ENCODE results near the gene MPHOSPH9.
"Not testable (repeated sequence)": the region's sequence is repeated elsewhere in the genome, so short reads cannot be mapped to it uniquely, and the experiment has no call there.

Gene MPHOSPH9

DNA sequence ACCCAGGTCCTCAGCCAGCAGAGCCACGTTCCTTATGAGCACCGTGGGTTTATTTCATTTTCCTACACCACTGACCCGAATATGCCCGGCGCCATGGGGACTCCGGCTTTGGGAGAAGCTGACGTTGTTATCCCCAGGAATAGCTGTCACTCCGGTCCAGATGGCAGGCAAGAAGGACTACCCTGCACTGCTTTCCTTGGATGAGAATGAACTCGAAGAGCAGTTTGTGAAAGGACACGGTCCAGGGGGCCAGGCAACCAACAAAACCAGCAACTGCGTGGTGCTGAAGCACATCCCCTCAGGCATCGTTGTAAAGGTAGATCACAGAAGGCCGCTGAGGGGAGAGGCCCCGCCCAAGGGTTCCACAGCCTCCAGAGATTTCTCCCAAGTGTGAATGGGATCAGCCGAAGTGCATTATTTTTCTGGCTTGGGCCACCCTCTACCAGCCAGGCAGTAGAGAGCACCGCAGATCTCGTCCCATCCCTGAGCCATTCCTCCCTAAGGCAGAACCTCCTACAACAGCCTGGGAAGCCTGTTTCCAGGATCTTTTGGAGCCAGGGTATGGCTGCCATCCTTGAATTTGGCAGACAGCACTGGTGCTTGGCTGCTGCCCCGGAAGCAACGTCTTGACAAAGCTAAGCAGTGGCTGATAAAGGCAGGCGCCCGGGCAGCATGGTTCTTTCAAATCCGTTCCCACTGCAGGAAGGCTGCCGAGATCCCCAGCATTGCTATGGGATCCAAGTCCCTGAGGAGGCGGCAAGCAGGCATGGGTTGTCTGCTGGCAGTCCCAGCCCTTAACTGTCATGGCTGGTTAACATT lies 20.9 kb upstream of the MPHOSPH9 start:
- DNase-seq: no peak

- DNase-seq: not testable (repeated sequence)
These were observed 19.4 kb upstream of the MPHOSPH9 start for GRCh38 chr12:123252365-123252764.

GRCh38 chr12:123251403-123252076 lies 18.6 kb upstream of the MPHOSPH9 start:
- no peak for DNase-seq

- DNase-seq: no peak
These were observed 17.8 kb upstream of the MPHOSPH9 start for GRCh38 chr12:123250471-123251383.

DNA sequence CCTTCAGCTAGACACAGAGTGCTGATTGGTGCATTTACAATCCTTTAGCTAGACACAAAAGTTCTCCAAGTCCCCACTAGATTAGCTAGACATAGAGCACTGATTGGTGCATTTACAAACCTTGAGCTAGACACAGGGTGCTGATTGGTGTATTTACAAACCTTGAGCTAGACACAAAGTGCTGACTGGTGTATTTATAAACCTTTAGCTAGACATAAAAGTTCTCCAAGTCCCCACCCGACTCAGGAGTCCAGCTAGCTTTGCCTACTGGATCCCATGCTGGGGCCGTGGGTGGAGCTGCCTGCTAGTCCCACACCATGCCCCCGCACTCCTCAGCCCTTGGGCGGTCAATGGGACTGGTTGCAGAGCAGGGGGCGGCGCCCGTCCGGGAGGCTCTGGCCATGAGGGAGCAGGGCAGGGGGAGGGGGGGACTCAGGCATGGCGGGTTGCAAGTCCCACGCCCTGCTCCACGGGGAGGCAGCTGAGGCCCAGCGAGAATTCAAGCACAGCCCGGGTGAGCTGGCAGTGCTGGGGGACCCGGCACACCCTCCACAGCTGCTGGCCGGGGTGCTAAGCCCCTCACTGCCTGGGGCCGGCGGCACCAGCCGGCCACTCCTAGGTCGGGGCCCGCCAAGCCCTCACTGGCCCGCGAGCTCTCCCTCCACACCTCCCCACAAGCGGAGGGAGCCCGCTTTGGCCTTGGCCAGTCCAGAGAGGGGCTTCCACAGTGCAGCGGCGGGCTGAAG lies 16.2 kb upstream of the MPHOSPH9 start:
- DNase-seq: not testable (repeated sequence)

GRCh38 chr12:123248129-123248528 lies 15.2 kb upstream of the MPHOSPH9 start:
- DNase-seq: not testable (repeated sequence)

GRCh38 chr12:123245678-123246077 lies 12.7 kb upstream of the MPHOSPH9 start:
- DNase-seq: no peak

DNA sequence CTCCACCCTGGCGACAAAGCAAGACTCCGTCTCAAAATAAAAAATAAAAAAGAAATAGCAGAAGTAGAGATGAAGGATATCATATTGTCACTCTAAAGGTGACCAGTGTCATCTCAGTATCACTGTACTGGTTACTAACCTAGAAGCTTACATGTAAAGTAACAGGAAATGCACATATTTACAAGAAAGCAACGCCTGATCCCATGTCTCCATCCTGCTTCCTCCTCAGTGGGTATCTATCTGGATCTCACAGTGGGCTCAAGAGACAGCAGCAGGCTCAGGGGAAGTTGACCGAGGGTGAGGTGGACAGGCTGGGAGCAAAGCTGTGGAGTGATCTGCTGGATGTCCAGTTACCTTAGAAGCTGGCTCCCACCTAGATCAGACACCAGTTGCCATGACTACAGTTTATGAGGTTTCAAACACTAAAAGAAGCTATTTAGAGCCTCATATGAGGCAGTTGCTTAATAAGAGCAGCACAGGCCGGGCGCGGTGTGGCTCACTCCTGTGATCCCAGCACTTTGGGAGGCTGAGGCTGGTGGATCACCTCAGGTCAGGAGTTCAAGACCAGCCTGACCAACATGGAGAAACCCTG lies 10.8 kb upstream of the MPHOSPH9 start:
- no peak for DNase-seq

- DNase-seq: no peak
These were observed 9.4 kb upstream of the MPHOSPH9 start for GRCh38 chr12:123242116-123242904.

DNA sequence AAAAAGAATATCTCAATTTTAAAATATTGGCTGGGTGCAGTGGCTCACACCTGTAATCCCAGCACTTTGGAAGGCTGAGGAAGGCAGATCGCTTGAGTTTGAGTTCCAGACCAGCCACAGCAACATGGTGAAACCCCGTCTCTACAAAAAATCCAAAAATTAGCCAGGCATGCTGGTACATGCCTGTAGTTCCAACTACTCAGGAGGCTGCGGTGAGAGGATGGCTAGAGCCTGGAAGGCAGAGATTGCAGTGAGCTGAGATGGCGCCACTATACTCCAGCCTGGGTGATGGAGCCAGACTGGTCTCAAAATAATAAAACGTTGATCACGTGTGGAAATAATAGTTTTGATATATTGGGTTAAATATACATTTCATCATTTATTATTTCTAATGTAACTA lies 6.0 kb upstream of the MPHOSPH9 start:
- DNase-seq: no peak

DNA sequence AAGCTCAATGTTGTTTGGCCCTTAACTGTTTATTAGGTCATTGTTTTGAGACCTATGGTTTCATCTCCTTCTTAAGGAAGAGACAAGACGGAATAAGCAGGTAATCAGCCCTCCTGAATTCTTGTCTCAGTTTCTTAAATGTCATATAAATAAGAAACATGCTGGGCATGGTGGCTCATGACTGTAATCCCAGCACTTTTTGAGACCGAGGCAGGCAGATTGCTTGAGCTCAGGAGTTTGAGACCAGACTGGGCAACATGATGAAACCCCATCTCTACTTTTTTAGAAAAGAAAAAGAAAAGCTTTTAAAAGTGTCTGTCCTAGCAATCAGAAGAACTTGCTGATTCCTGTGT lies 5.4 kb upstream of the MPHOSPH9 start:
- no peak for DNase-seq

- peak; percentile 59 for DNase-seq
These were observed 4.8 kb upstream of the MPHOSPH9 start for GRCh38 chr12:123237646-123238329.

DNA sequence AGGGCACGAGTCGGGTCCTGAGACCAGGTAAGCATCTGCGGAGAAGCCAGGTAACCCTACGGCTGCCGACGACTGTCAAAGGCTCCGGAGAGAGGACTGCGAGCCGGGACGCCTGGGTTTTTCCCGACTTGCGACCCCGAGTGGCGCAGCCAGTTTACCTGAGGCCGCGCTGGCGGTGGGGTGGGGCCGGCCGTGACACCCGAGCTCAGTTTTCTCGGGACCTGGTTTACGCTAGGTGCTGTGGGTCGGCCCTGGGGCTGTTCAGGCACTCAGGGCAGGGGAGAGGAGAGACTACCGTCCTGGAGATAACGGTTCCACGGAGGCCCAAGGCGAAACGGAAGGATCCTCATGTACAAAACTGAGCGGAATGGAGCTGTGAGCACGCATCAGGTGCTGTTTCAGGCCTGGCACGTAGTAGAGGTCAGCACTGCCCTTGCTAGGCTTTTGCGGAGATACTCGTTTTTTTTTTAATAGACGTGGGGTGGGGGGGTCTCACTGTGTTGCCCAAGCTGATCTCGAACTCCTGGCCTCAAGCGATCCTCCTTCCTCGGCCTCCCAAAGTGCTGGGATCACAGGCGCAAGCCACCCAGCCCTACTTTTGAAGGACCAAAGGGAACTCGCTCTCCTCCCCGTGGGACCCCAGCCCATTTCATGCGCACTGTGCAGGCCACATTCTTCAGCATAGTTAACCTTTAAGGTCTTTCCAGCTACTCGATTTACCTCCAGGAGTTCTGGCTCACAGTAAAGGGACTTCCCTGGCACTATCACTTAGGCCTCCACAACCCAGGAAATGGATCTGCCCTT lies 766 bp upstream of the MPHOSPH9 start:
- no peak for DNase-seq

DNA sequence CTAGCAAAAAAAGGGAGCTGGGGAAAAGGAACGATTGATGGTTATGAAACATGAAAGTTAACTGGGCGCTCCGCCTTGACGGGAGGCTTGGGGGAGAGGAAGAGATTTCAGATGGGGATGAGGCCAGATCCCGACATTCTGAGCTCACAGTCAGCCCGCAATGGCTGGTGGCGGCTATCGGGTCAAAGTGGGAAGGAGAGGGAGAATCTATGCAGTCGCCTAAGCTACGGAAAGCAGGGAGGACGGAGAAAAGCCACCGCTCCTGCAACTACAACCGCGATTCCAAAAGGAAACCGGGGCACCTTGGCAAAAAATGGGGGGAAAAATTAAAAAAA lies 502 bp downstream of the MPHOSPH9 start:
- DNase-seq: no peak

DNA sequence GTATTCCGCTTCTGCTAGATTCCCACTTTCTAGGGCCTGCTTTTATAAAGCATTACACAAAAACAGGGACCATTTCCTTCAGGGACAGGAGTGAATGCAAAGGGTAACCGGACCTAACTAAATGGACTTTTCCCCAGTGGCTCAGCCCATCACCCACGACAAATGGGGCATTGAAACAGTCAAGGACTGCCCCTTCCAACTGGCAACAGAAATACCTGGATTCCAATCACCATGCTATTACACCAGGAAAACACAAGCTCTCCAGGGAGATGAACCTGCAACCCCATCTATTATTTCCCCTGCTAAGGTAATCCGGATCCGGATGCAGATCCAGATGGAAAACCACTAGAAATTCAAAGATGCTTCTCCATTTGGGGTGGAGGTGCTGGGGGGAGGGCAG lies 1.0 kb downstream of the MPHOSPH9 start:
- DNase-seq: no peak

GRCh38 chr12:123229051-123229450 lies 3.9 kb downstream of the MPHOSPH9 start:
- no peak for DNase-seq

GRCh38 chr12:123227581-123228258 lies 5.2 kb downstream of the MPHOSPH9 start:
- DNase-seq: no peak

DNA sequence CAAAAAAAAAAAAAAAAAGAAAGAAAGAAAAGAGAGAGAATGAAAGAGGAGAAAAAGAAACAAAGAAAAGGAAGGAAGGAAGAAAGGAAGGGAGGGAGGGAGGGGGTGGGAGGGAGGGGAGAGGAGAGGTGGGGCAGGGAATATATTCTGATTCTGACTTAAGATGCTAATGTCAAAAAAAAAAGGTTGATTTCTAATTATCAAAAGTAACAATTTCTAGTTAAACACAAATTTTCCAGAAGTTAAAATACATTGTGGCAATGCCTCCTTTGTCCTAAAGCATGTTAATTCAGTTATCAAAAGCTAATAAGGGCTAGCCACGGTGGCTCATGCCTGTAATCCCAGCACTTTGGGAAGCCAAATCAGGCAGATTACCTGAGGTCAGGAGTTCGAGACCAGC lies 7.5 kb downstream of the MPHOSPH9 start:
- no peak for DNase-seq

DNA sequence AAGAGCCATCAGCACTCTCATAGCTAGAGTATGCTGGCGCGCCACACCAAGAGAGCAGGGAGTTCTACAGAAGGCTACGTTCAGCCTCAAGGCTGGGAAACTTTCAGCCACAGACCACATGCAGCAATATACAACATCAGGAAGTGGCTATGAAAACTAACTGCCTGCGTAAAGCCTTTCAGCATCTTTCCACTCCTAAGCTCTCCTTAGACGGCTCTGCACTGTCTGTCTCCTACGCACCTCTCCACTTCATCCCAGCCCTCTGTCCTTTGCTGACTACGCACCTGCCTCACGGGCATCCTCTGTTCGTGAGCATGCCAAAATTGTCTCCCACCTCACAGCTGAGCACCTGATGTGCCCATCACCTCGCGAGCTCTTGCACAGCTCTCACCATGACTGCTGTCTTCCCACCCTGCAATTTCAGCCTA lies 9.7 kb downstream of the MPHOSPH9 start:
- DNase-seq: peak; percentile 46

Data from CD4-positive, alpha-beta T cell treated with Interferon gamma for 1 hour (primary cell).